GM21423 (cell line): ENCODE results near the gene CLDND1.
A peak's percentile ranks its signal among the peaks of the same experiment; 100 is the strongest.
"Not testable (repeated sequence)": the region's sequence is repeated elsewhere in the genome, so short reads cannot be mapped to it uniquely, and the experiment has no call there.

Experiments used
- ATAC-seq: cut with Tn5 transposase; IDR thresholded peaks from one replicate; pipeline ENCODE4 v1.9.1; 2021; ENCODE audit warnings: mild to moderate bottlenecking, moderate library complexity; ENCODE audit not compliant: unreplicated experiment

CLDND1 gene

GRCh38 chr3:98522544-98523281 is at the start of gene CLDND1:
CLDND1 (minus strand) TSS chr3:98522902; CDS start chr3:98521424, 1,478 bp downstream.
- ATAC-seq = peak; percentile 89

DNA sequence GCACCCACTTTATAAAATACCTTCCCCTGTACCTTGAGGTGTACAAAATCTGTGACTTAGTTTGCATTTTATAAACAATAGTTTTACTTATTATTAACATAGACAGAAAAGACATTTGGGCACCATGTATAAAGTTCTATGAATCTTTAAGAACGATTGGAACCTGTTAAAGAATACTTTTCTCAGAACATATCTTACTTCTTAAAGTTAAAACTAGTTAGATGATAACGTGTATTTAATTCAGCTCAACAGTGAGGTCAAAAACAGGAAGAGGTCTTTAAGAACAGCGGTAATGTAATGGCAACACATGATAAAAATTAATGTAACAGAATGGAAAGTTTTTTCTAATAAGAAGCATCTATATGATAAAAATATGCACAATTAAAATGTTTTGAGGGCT is 45.7 kb upstream of the CLDND1 start:
- ATAC-seq = no peak

- peak; percentile 31 for ATAC-seq
Observed at GRCh38 chr3:98567666-98568270, 45.1 kb upstream of the CLDND1 start.

- ATAC-seq = no peak
Observed at GRCh38 chr3:98565843-98566242, 43.1 kb upstream of the CLDND1 start.

GRCh38 chr3:98565237-98565643 is 42.5 kb upstream of the CLDND1 start:
- no peak for ATAC-seq

GRCh38 chr3:98564282-98565005 is 41.7 kb upstream of the CLDND1 start:
- ATAC-seq = no peak

GRCh38 chr3:98563661-98564281 is 41.1 kb upstream of the CLDND1 start:
- ATAC-seq = peak; percentile 45

DNA sequence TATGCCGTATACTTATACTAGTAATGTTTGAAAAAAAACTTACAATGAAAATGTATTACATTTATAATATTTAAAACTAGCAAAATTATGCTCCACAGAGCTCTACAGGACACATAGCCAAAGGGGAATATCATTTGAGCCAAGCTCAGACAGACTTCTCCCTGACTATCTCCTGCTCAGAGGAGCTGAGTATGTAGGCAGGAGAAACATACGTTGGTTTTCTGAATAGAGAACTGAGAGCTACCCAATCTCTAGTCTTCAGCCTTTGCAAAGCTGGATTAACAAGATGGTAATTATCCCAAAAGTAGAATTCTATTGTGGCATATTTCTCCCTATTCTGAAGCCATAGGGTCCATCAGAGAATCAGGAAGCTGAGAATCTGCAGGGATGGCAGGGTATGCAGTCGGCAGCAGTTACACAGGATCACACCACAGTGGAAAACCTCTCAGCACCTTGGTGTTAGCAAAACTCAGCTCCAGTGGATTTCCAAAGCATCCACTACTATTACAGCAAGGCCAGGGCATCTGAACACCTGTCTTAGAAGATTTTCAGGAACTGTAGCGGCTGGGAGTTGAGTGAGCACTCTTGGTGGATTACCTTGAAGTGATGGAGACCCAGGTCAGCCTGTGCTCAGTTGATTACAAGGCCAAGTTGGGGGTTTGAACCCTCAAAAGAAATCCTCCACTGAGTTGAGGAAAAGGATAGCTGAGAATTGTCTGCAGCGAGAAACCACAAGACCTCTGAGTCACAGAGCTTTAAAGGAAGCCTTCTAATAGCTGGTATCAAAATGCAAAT is 39.2 kb upstream of the CLDND1 start:
- no peak for ATAC-seq

DNA sequence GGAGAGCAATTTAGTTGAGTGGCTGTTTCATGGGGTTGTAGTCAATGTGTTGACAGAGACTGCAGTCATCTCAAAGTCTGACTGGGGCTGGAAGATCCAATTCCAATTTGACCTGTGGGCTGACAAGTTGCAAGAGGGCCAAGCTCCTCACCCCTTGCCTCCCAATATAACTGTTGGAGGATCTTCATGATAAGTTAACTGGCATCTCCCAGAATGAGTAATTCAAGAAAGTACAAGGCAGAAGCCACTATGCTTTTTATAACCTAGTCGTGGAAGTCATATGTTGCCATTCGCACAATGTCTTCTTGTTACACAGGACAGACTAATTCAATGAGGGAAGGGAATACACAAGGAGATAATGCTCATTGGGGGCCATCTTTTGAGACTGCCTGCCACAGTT is 38.2 kb upstream of the CLDND1 start:
- ATAC-seq = no peak

- not testable (repeated sequence) for ATAC-seq
Observed at GRCh38 chr3:98559769-98560168, 37.1 kb upstream of the CLDND1 start.

GRCh38 chr3:98558100-98558827 is 35.6 kb upstream of the CLDND1 start:
- no peak for ATAC-seq

DNA sequence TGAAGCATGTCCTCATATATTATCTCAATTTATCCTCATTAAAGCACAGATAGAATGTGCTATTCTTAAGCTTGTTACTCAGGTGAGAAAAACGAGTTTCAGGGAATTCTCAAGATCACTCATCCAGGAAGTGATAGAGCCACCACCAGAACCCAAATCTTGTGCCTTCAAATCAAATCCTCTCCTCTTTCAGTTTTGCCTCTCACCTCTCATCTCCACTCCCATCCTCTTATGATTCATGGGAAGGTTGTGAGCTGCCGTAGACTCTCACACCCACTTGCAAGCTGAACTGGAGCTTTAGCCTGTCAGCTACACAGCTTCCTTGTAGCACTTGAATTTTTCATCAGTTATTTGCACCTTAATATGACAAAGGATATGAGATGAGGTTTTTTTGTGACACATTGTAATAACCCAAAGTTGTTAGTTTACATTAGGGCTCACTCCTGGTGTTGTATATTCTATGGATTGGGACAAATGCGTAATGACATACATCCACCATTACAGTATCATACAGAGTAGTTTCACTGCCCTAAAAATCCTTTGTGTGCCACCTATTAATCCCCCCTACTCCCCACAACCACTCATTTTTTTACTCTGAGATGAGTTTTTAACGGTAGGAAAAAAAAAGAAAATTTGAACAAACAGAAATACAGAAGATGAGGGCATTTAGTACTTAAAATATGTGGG is 34.8 kb upstream of the CLDND1 start:
- no peak for ATAC-seq

DNA sequence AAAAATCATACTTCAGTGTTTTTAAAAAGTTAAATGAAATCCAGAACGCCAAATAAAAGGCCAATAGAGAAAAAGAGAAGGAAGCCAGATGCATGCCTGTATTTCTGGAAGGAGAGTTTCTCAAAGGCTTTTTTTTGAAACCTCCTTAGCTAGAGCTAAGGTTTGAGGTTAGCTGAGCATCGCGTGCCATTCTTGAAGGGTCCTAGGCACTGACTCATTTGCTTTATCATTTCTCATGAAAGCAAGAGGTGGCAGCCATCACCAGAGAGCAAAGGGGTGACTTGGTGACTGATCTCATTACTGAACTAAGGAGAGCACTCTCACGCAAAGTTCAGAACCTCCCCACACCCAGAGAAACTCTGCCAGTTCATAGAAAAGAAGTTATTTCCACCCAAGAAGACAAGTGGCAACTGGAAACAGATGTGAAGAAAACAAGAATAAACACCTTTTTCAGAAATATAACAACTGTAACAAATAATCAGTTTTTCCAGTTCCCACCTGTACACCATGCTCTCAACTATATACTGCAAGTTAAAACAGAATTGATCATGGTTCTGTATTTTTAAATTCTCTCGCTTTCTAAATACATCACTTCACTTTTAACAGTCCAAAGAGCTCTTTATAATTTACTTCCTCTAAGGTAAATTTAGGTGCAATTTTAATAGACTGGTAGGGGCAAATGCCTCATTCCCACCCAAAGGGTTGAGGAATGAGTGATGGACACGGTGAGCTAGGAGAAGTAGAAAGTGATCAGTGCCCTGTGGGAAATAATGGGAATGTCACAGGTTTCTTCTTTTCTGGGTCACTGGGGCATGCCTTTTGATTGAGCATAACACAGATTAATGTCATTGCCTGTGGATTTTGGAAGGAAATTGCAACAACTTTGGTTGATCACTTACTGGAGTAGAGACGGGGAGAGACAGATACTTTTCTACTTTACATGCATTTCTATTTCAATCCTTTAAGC is 33.7 kb upstream of the CLDND1 start:
- peak; percentile 75 for ATAC-seq

GRCh38 chr3:98555025-98555379 is 32.3 kb upstream of the CLDND1 start:
- no peak for ATAC-seq

DNA sequence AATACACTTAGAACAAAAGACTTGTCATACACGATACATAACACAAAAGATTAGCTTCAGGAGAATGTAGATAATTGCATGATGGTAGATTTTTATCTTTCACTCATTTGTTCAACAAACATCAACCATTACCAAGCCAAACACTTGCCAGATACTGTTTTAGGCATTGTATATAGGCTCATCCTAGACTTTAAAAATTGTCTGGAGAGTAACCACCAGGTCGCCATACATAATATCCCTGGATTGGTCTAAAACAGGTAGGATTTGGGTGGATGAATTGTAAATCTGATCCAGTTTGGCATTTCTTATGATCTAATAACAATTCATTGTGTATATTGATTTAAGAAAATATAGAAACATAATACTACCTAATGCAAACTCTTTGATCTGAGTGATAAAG is 31.9 kb upstream of the CLDND1 start:
- no peak for ATAC-seq

DNA sequence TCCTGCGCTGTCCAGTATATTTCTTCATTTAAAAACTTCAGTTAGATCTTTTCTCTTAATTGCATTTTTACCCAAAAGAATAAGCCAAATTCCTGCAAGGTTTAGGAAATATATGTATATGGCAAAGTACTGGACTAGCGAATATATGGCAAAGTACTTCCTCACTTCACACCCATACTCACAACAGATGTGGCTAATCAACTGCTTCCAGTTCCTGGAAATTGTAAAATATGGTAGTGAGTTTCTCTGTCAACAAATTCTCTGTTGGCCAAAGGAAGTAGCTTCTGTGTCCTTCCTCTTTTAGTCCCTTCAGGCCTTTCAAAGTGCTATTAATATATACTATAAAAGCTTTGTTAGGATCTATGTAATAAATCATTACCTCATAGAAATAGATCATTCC is 31.1 kb upstream of the CLDND1 start:
- ATAC-seq = no peak

DNA sequence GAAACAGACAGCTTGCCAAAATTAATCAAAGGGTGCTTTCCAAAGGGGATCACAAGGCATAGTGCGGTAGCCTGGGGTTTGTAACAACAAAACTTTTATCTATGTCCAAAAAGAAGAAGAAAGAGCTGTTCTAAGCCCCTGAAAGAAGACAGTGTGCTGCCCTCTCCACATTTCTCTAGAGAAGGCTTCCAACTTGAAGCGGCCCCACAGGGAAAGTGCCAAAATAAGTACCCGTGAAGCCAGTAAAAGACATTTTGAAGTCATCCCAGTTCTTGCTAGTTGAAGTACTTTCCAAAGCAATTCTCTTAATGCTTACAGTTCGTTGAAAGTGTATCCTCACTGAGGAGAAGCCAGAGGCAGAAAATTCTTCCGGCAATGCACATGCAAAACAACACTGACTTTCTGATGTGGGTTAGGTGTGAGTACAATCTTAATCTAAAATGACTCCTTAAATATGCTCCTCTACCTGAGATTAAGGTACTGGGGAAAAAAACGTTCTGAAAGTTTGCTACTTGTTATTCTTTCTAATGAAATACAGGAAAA is 30.4 kb upstream of the CLDND1 start:
- no peak for ATAC-seq
